GM12801 (cell line): ENCODE data around the gene RFT1.

Experiments used
- CTCF ChIP-seq: IDR thresholded peaks from one replicate; pipeline ENCODE4 v1.5.1; 2011; ENCODE audit warnings: control low read depth; ENCODE audit not compliant: insufficient read length; ENCODE audit errors: extremely low read depth

RFT1 gene

DNA sequence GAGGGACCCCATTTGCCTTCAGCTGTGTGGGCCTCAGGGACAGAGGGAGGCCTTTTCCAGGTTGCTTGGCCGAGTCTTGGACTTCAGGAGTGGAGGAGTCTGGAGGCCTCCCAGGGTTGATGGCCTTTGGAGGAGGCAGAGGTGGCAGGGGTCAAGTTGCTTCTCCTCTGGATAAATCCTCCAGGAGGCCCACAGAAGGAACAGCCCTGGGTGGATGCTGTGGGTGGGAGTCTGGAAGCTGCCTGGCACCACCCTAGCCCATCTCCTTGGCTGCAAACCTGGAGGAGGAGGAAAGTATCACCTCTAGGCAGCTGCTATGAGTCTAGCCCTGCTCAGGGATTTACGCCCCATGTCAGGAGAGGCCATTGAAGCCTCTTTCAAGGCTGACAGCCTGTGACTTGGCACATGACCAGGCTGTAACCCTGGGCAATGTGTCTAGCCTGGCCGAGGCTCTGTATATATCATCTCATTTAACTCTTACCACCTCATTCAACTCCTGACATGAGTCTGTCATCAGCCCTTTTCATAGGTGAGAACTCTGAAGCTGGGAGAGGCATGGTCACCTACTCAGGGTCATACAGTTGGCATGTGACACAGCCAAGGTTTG is 27.8 kb upstream of the RFT1 start:
- TF ChIP-seq CTCF = no peak

DNA sequence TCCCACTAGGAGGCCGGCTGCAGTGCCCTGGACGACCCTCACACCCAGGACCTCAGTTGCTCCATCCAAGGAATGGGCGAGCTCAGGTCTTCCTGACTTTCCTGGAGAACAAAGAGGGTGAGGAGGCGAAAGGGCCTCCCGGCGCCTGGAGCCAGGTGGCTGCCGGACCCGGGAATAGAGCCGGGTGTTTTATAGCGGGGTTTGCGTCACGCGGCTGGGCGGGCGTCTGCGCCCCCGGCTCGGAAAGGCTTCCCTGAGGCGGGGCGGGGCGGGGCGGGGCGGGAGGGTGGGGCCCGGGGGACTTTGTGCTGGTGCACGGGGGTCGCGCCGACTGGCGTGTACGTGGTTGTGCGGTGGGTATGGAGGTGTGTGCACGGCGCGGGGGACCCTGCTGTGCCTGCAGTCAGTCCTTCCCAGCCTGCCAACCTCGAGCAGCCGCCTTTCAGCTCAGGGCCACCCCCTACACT is 26.2 kb upstream of the RFT1 start:
- no peak for TF ChIP-seq CTCF

DNA sequence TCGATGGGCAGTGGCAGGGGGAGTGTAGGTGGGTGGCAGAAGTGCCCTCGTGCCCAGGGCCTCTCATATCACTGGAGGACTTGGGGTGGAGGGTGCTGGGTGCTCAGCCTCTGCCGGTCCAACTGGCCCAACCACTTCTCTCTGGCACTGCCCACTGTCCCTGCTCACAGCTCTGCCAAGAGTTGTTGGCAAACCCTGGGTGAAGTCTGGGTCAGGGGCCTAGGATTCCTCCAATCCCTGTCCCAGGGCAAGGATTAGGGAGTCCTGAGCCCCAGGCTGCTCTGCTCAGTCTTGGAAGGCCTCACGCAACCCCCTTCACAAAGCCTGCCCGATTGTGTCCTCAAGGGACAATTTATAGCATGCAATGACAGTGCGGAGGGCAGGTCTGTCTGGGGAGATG is 25.5 kb upstream of the RFT1 start:
- TF ChIP-seq CTCF = no peak

DNA sequence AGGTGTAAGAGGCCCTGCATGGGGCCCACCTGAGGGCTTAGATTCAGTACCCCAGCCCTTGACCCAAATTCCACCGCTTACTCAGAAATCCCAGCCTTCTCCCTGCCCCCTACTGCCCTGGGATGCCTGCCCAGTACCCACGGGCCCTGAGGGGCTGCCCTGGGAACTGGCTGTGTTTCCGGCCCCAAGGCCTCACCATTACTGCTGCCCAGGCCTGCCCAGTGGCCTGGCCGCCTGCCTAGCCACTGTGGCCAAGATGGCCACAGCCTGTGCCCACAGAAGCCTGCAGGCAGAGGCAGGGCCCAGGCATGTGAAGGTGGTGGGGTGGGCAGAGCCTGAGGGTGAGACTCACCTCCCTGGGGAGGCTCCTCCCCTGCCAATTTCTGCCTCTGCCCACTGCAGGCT is 24.6 kb upstream of the RFT1 start:
- no peak for TF ChIP-seq CTCF

DNA sequence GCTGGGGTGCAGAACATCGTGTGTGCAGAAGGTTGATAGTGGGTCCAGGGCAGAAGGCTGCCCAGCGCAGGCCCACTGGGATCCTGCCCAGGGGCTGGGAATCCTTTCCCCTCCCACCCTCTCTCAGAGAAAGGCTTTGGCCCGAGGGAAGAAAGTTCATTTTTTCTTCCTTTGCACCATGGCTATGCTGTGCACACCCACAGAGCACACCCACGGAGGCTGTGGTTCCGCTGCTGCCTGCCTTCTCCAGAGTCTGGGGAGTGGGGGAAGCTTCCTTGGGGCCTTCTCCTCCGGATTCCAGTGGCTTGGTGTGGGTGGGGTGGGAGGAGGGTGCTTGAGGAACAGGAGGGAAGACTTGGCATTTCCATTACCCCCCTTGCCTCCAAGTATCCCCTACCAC is 23.7 kb upstream of the RFT1 start:
- no peak for TF ChIP-seq CTCF

DNA sequence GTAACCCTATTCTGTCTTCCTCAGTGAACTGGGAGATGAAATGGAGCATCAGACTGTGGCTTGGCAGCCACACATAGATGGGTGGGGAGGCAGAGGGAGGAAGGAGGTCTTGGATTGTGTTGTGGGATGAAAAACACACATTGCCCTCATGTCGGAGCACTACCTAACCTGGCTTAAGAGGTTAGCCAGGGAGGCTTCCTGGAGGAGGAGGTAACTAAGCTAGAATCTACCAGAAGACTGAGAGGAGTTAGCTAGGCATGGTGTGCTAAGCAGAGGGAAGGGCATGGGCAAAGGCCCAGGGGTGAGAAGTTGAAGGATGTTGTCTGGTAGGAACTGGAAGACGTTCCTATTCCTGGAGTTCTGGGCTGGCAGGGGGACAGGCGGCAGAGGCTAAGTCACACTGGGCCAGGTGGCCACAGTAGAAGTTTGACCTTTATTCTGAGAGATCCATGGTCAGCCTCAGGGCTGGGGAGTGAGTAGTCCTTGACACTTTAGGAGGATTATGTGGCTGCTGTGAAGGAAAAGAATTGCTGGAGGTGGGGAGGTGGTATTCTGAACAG is 23.1 kb upstream of the RFT1 start:
- no peak for TF ChIP-seq CTCF

DNA sequence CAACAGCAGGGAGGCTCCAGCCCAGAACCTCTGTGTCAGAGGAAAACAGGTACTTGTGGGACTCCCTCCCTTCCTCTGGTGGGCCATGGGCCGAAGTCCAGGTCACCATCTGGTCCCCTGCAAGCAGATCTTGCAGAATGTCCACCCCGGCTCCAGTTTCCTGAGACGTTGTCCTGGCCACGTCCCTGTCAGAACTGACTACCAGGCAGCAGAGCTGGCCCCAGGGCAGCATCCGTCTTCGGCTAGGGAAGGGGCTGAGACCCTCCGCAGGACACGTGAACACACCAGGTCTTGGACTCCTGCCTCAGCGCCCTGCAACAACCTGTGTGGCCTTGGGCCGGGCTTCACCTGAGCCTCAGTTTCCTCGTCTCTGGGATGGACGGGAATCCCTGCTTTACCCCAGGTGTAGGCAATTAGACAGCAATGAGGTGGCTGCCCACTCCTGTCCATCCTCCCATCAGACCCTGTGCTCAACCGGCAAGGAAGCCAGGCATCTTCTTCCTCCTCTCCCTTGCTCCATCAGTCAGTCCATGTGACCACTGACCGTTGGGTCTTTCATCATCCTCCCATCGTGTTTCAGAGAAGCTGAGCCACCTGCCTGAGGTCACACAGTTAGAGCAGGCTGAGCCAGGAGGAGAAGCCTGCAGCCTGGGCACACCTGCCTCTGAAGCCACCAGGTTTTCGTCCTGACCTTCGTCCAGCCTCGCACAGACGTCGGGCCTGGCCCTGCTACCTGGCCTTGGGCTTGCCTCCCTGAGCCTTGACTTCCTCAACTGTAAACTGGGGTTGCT is 21.8 kb upstream of the RFT1 start:
- no peak for TF ChIP-seq CTCF
